KOPT-K1 (cell line): ENCODE measurements around the gene MCC.
"Not testable (repeated sequence)": the region's sequence is repeated elsewhere in the genome, so short reads cannot be mapped to it uniquely, and the experiment has no call there.

Experiments
- H3K27ac ChIP-seq: fragments of 200-600 bp; sonication (generic); 2 replicates; pipeline ENCODE4 v1.5.1; 2016; ENCODE audit warnings: antibody characterized with exemption, mild to moderate bottlenecking, low read depth, low read length; ENCODE audit not compliant: poor library complexity, severe bottlenecking
- H3K36me3 ChIP-seq: fragments of 200-600 bp; sonication (generic); 2 replicates; pipeline ENCODE4 v1.5.1; 2017; ENCODE audit warnings: antibody characterized with exemption, mild to moderate bottlenecking, low read length, moderate library complexity; ENCODE audit not compliant: insufficient read depth
- H3K9me3 ChIP-seq: fragments of 200-600 bp; sonication (generic); 2 replicates; pipeline ENCODE4 v1.5.1; 2017; ENCODE audit warnings: antibody characterized with exemption, low read length, mild to moderate bottlenecking; ENCODE audit not compliant: insufficient read depth, poor library complexity, severe bottlenecking

Gene MCC

GRCh38 chr5:113457106-113457505 is 31.1 kb downstream of the MCC start:
- H3K36me3 ChIP-seq: not testable (repeated sequence)

GRCh38 chr5:113452941-113453340 is 35.3 kb downstream of the MCC start:
- no peaks in the 10 kb centered on the region for H3K36me3 ChIP-seq
- H3K9me3 ChIP-seq: no peaks in the 10 kb centered on the region
- H3K27ac ChIP-seq: no peak overlapping the region

More at GRCh38 chr5:113457106-113457505, 31.1 kb downstream of the MCC start:
- H3K27ac ChIP-seq, H3K9me3 ChIP-seq: not testable (repeated sequence)

DNA sequence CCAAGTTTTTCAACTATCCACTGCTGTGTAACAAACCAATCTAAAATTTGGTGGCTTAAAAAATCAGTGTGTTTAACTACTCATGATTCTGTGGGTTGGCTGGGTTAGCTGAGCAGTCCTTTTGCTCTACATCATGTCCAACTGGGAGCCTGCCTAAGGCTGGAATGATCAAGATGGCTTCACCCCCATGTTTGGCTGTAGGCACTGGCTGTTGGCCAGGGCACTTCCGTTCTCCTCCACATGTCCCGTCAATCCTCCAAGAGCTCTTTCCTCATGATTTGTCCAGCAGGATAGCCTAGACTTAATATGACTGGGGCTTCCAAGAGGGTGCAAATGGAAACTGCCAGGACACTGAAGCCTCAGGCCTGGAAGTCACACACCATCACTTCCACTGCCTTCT is 36.5 kb downstream of the MCC start:
- H3K36me3 ChIP-seq: no peaks in the 10 kb centered on the region
- no peaks in the 10 kb centered on the region for H3K9me3 ChIP-seq
- no peak overlapping the region for H3K27ac ChIP-seq

DNA sequence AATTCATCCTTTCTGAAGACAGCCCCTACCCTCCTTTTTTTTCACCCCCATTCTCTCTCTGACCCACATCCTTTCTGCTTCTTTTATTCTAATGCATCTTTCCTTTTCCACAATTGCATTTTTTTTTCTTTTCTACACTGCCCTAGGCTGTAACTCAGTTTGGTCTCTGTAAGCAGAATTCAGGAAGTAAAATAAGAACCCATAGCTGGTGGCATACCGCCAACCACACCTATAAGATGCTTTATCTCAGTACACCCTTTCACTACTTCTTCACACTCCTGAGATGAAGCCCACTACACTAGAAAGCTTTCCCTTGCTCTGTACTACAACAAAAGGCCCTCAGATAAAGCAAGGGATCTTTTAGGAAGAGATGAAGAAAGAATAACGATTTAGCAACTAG is 37.3 kb downstream of the MCC start:
- Histone ChIP-seq H3K9me3 (no peaks in the 10 kb centered on the region), H3K27ac (no peak overlapping the region), H3K36me3 (no peaks in the 10 kb centered on the region)

DNA sequence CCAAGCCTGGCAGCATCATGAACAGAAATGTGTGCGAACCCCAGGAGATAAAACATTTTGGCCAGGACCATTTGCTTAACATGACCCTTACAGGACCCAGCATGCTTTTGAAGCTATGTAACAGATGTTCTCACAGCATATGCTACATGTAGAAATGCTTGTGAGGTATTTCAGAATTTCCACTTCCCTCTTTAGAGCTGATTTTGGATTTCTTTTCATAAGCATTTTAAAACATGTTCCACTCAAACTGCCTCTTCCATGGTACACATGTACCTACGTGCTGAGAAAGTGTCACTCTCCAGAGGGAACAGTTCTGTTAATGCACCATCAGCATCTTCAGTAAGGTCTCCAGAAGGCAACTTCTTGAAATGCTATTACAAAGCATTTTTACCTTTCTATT is 37.8 kb downstream of the MCC start:
- H3K9me3 ChIP-seq: peaks cover 4% of the 10 kb centered on the region
- no peaks in the 10 kb centered on the region for H3K36me3 ChIP-seq
- no peak overlapping the region for H3K27ac ChIP-seq

DNA sequence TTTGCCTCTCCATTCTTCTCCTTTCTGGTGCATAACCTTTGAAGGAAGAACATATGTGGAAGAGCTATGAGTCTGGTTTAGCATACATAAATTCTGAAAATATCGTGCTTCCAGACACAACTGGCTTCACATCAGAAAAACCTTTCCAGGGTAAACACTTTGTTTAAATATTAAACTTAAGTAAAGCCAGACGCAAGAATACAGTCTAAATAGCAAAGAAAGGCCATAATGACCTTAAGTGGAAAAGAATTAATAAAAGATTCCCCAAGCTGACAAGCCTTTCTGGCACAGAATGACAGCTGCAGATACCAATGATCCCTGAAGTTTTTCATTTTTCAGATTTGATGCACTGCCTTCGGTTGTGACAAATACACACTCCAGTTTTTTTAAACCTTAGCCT is 40.0 kb downstream of the MCC start:
- Histone ChIP-seq H3K27ac (no peak overlapping the region), H3K9me3 (peaks cover 14% of the 10 kb centered on the region), H3K36me3 (no peaks in the 10 kb centered on the region)

DNA sequence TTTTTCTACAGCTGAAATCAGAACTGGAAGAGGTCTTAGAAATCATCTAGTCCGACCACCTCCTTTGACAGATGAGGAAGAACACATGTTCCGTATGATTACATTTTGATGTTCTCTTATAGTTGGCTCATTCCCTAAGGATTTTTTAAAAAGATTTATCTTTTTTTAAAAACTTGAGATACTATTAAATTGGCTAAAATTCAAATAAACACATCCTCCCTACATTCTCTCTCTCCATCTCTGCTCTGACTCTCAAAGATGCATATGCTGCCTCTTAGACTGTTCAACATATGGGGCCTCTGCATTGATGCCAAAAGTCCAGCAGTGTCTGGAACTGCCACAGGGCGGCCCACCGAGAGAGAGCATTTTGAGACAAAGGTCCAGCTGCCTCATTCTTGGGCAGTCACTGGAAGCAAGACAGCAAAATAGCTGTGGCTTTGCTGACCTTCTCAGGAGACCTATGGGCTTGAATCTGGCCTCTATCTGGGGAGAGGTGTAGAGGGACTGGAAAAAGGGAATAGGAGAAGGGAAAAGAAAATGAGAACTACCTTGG is 40.7 kb downstream of the MCC start:
- peaks cover 14% of the 10 kb centered on the region for H3K9me3 ChIP-seq
- no peaks in the 10 kb centered on the region for H3K36me3 ChIP-seq
- H3K27ac ChIP-seq: no peak overlapping the region

DNA sequence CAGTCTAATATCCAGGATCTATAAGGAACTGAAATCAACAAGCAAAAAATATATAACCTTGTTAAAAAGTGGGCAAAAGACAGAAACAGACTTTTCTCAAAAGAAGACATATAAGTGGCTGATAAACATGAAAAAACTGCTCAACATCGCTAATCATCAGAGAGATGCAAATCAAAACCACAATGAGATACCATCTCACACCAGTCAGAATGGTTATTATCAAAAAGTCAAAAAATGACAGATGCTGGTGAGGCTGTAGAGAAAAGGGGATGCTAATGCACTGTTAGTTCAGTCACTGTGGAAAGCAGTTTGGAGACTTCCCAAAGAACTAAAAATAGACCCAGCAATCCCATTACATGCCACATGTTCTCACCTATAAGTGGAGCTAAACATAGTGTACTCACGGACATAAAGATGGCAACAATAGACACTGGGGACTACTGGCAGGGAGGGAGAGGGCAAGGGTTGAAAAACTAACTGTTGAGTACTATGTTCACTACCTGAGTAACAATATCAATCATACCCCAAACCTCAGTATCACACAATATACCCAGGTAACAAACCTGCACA is 41.8 kb downstream of the MCC start:
- peaks cover 14% of the 10 kb centered on the region for H3K9me3 ChIP-seq
- H3K36me3 ChIP-seq: no peaks in the 10 kb centered on the region
- H3K27ac ChIP-seq: no peak overlapping the region

- Histone ChIP-seq H3K27ac (no peak overlapping the region), H3K9me3 (no peaks in the 10 kb centered on the region), H3K36me3 (no peaks in the 10 kb centered on the region)
Observed at GRCh38 chr5:113437111-113437510, 51.1 kb downstream of the MCC start.

GRCh38 chr5:113435575-113435974 is 52.7 kb downstream of the MCC start:
- no peak overlapping the region for H3K27ac ChIP-seq
- no peaks in the 10 kb centered on the region for H3K36me3 ChIP-seq
- no peaks in the 10 kb centered on the region for H3K9me3 ChIP-seq

DNA sequence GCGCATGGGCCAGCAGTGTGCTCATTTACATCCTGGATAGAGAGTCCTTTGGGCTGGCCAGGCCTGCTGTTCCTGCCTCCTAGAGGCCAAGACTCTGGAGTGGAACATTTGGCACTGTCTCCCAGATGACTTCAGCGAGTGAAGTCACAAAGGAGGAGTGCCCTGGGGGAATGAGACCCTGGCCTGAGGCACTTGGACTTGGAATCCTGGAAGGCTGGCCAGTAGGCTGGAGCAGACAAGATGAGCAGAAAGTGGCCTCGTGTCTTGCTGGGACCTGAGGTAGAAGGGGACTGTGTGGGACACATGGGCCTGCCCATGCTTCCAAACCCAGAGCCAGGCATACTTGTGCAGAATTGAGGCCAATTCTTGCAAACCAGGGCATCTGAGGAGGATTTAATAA is 53.4 kb downstream of the MCC start, which contains the start of gene TSSK1B:
TSS of gene TSSK1B (minus strand) at position 101 of the 400 bp plus-strand sequence. CDS start 150 bp downstream, outside the sequence.
- no peaks in the 10 kb centered on the region for H3K9me3 ChIP-seq
- no peaks in the 10 kb centered on the region for H3K36me3 ChIP-seq
- no peak within 1 kb of the TSS for H3K27ac ChIP-seq

DNA sequence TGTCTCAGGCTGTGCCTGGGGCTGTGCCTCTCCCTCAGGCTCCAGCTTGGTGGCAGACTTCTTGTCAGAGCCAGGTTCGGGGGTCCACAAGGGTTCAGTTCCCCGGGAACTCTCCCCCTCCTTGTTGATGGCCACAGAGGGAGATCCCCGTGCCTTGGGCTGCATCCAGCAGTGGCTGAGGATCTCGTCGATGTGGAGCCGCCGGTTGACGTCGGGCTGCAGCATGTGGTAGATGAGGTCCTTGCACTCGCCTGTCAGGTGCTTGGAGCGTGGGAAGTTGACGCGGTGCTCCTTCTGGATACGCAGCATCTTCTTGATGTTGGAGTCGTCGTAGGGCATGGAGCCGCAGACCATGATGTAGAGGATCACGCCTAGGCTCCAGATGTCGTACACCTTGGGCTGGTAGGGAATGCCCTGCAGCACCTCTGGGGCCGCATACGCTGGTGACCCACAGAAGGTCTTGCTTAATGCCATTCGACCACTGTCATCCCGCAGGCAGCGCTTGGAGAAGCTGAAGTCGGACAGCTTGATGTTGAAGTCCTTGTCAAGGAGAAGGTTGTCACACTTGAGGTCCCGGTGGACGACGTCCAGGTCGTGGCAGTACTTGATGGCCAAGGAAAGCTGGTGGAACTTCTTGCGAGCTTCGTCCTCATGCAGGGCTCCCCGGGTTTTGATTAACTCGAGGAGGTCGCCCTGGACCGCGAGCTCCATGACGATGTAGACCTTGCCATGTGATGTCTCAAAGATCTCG is 54.2 kb downstream of the MCC start:
- Histone ChIP-seq H3K9me3 (no peaks in the 10 kb centered on the region), H3K27ac (no peak overlapping the region)

GRCh38 chr5:113433071-113433470 is 55.2 kb downstream of the MCC start:
- H3K36me3 ChIP-seq: no peaks in the 10 kb centered on the region
- H3K9me3 ChIP-seq: no peaks in the 10 kb centered on the region
- no peak overlapping the region for H3K27ac ChIP-seq

More for the DNA sequence above, 54.2 kb downstream of the MCC start:
- no peaks in the 10 kb centered on the region for H3K36me3 ChIP-seq

DNA sequence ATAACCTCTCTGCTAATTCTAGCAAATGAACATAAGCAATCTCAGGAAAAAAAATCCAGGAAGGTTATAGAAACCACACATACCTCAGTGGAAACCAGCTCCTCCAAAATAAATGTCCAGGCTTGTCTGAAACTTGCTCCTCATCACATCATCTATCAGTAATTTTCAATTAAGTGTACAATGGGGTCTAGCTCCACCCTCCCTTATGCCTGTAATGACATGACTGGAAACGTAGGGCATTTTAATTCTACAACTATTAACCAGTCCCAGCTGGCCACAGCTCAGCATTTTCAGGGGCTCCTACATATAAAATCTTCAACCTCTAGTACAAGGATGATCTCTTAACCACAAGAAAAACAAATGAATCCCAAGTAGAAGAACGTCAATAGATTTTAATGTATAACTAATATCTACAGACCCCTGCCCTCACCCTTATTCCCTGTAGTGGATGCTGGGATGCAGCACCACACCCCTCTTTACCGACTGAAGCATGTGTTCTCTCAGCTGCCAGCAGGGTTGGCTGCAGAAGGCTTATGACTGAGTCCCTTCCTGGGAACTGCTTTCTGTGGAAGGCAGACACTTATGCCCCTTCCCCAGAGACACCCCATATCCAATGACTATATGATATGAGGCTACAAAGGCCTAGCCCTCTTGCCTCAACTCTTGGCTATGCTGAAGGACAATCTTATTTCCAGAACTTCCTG is 60.2 kb downstream of the MCC start:
- no peaks in the 10 kb centered on the region for H3K36me3 ChIP-seq
- no peak overlapping the region for H3K27ac ChIP-seq
- H3K9me3 ChIP-seq: no peaks in the 10 kb centered on the region

DNA sequence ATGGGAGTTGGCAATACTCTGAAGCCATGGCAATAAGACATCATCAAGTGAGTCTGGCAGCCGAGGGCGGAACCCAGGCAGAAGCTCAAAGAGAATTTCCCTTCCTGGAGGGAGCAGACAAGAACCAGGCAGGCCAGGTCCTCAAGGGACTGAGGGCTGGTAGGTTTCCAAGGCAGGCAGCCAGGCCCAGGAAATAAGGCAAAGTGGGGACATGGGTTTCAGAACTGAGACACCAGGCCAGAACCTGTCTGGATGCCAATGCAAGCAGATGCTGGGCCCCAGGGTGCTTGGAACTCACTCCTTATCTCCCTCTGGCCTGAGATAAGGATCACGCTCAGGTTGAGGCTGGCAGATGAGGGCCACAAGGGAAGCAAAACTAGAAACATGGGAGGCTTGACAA is 62.3 kb downstream of the MCC start:
- H3K27ac ChIP-seq: no peak overlapping the region
- H3K36me3 ChIP-seq: no peaks in the 10 kb centered on the region
- H3K9me3 ChIP-seq: no peaks in the 10 kb centered on the region
